Measurements from ENCODE around the gene CRYZ. TPM values are rescaled to one million over a fixed set of nuclear protein-coding genes. Genes with fewer than 3 reads are reported as not detected.
"Not testable (repeated sequence)": the region's sequence is repeated elsewhere in the genome, so short reads cannot be mapped to it uniquely, and the experiment has no call there.

CRYZ gene
- total and polyA plus RNA-seq, 11 donors, result 12.7 to 54.1 (median 38.6) TPM

DNA sequence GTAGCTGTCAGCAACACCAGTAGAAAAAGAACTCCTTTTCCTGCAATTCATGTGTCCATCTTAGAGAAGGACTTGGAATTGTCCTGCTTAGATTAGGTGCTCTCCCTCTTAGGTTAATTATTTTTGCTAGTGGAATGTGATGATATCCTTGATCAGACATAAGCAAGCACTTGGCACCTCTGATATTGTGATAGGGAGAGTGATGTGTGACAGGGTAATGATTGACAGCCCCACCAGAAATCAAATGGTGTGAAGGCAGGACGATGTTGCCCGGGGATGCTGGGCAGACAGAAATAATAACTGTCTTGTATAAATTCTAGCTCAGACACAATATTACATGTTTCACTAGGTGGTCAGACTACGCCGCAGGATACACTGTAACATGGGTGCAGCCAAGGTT, 4.5 kb upstream of the CRYZ start:
- Histone ChIP-seq H3K9me3 (no peaks in the 10 kb centered on the region), H3K4me1 (peaks cover 0 to 21% (median 11%) of the 10 kb centered on the region in 12 donors), H3K36me3 (peaks cover 0 to 62% (median 56%) of the 10 kb centered on the region in 9 donors), H3K27me3 (no peaks in the 10 kb centered on the region), H3K4me3 (no peak overlapping the region), H3K27ac (no peak overlapping the region)
- WGBS, 4 donors, result 85 to 98% (median 97%) methylated on average over 4 of the region's 4 CpGs
- ATAC-seq (no peak), DNase-seq (no peak)
- intact Hi-C loops (cut with DNase I), result no loop called here
- no peak for TF ChIP-seq POLR2A (IDR thresholded peaks at IDR 0.05)
- TF ChIP-seq, protein P1, sequence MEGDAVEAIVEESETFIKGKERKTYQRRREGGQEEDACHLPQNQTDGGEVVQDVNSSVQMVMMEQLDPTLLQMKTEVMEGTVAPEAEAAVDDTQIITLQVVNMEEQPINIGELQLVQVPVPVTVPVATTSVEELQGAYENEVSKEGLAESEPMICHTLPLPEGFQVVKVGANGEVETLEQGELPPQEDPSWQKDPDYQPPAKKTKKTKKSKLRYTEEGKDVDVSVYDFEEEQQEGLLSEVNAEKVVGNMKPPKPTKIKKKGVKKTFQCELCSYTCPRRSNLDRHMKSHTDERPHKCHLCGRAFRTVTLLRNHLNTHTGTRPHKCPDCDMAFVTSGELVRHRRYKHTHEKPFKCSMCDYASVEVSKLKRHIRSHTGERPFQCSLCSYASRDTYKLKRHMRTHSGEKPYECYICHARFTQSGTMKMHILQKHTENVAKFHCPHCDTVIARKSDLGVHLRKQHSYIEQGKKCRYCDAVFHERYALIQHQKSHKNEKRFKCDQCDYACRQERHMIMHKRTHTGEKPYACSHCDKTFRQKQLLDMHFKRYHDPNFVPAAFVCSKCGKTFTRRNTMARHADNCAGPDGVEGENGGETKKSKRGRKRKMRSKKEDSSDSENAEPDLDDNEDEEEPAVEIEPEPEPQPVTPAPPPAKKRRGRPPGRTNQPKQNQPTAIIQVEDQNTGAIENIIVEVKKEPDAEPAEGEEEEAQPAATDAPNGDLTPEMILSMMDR (IDR thresholded peaks at IDR 0.05), result no peak

DNA sequence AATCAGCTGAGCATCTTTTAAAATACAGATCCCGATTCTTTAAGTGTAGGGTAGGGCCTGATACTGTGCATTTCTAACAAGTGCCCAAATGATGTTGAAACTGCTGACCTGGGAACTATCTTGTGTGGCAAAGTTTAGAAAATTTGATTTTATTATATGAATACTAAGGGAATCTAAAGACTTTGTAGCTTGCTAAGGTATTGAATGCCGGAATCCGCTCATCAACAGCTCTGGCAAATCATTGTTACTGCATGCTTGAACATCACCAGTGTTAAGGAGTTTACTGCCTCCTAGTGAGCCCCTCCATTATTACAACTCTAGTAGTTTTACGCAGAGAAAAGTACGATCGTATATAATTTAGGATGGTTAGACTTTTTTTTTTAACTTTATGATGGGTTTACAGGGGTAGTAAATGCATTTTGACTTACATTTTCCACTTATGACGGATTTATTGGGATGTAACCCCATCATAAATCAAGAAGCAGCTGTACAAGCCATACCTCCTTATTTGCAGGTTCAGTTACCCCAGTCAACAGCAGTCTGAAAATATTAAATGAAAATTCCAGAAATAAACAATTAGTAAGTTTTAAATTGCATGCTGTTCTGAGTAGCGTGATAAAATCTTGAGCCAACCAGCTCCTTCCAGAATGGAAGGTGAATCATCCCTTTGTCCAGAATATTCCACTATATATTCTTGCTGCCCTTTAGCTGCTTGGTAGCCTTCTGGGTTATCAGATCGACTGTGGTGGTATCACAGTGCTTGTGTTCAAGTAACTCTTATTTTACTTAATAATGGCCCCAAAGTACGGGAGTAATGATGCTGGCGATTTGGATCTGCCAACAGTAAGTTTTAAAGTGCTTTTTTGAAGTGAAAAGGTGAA, 994 bp upstream of the CRYZ start:
- Histone ChIP-seq H3K9me3 (no peaks in the 10 kb centered on the region), H3K27ac (peak overlapping the region; percentile 75 to 95 (median 89)), H3K27me3 (no peaks in the 10 kb centered on the region), H3K36me3 (peaks cover 0 to 32% (median 24%) of the 10 kb centered on the region in 9 donors), H3K4me3 (peak overlapping the region; percentile 64 to 93 (median 80)), H3K4me1 (peaks cover 0 to 45% (median 17%) of the 10 kb centered on the region in 12 donors)
- TF ChIP-seq, protein P1 (IDR thresholded peaks at IDR 0.05), result peak; percentile 47 to 78 (median 66)
- no peak for TF ChIP-seq POLR2A (IDR thresholded peaks at IDR 0.05)
- 21 to 30% (median 23%) methylated on average over 11 of the region's 11 CpGs for WGBS, 4 donors
- DNase-seq, result peak in 1 of 5 donors; percentile 25
- ATAC-seq, result peak; percentile 37 to 80 (median 64)
- intact Hi-C loops (cut with DNase I), result no loop called here

DNA sequence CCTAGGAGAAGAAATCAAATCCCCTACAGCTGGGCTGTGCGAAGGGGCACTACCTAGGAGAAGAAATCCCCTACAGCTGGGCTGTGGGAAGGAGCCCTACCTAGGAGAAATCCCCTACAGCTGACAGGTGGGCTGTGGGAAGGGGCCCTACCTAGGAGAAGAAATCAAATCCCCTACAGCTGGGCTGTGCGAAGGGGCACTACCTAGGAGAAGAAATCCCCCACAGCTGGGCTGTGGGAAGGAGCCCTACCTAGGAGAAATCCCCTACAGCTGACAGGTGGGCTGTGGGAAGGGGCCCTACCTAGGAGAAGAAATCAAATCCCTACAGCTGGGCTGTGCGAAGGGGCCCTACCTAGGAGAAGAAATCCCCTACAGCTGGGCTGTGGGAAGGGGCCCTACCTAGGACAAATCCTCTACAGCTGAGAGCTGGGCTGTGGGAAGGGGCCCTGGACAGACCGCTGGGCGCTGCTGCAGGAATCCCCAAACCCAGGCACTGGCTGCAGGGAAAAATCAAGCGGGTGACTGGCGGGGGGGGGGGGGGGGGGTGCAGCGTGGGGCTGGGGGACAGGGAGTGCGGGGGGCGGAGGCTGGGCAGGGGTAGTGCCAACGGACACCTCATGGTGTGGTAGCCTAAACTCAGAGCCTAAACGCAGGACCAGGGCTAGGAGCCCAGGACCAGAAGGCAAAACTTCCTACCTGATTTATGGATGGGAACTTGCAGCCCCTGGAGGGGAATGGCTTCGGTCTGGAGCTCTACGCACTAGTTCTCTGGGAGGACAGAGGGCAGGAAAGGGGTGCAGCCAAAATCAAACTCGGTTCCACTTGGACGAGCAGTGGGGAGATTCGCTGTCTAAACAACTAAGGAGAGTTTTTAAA, 541 bp downstream of the CRYZ start:
- peaks cover 0 to 50% (median 17%) of the 10 kb centered on the region in 12 donors for H3K4me1 ChIP-seq
- ATAC-seq (peak; percentile 26 to 36 (median 32)), DNase-seq (peak in 4 of 5 donors; percentile 25 to 47 (median 27))
- H3K27ac ChIP-seq, result peak overlapping the region; percentile 3 to 95 (median 89)
- H3K4me3 ChIP-seq, result peak overlapping the region; percentile 64 to 93 (median 80)
- 13 to 29% (median 20%) methylated on average over 10 to 17 of the region's 17 CpGs for WGBS, 4 donors
- H3K36me3 ChIP-seq, result peaks cover 0 to 17% (median 9%) of the 10 kb centered on the region in 9 donors
- intact Hi-C loops (cut with DNase I); H3K27me3 ChIP-seq; H3K9me3 ChIP-seq: not testable (repeated sequence)

DNA sequence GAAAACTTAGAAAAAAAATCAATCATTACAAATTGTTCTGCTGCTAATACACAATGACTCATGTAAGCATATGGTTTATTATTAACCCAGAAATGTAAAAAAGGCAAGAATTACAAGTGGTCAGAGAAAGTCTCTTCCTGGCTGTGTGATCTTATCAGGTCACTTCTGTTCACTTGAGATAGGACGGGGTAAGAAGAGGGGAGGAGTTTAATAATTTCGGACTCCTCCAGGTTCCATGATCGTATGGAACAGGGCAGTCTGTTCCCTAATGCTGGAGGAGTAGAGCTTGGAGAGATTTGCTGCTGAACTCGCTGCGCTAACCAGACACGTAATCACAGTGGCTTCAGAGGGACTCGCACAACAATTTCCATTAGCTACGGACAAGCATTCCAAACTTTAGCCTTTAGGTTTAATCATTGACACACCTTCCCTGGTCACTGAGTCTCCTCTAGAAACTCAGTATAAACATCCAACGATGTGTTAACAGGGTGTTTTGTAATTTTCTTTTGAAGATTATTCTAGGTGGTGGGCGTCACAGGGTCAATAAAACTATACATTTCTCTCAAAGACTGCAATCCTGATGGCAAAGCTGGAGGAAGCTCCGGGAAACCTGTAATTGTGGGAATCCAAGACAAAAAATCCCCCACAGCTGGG, 1.3 kb downstream of the CRYZ start:
- Histone ChIP-seq H3K4me3 (peak overlapping the region in 9 of 12 donors; percentile 64 to 89 (median 78)), H3K27me3 (no peaks in the 10 kb centered on the region), H3K27ac (peak overlapping the region in 1 of 12 donors; percentile 89), H3K36me3 (peaks cover 0 to 9% (median 2%) of the 10 kb centered on the region in 9 donors), H3K4me1 (peaks cover 0 to 50% (median 17%) of the 10 kb centered on the region in 12 donors), H3K9me3 (no peaks in the 10 kb centered on the region)
- TF ChIP-seq POLR2A (IDR thresholded peaks at IDR 0.05), result no peak
- TF ChIP-seq, protein P1 (IDR thresholded peaks at IDR 0.05), result no peak
- DNase-seq (no peak), ATAC-seq (no peak)
- WGBS, 4 donors, result 61 to 71% (median 68%) methylated on average over 11 of the region's 11 CpGs
- intact Hi-C loops (cut with DNase I), result no loop called here
